ENCODE data around the gene FAM50B.

- TF ChIP-seq ELF4 (IDR thresholded peaks at IDR 0.05) (no peak), FOXA1 (IDR thresholded peaks at IDR 0.05) (no peak), FOXM1 (IDR thresholded peaks at IDR 0.05; ENCODE audit: borderline replicate concordance) (no peak), SUZ12 (IDR thresholded peaks at IDR 0.05) (no peak), FOXK2 (IDR thresholded peaks at IDR 0.05) (no peak), BHLHE40 (IDR thresholded peaks at IDR 0.05; ENCODE audit: borderline replicate concordance) (no peak), ZNF384 (IDR thresholded peaks at IDR 0.05) (no peak), ARNT (IDR thresholded peaks at IDR 0.05) (no peak), TARDBP (IDR thresholded peaks at IDR 0.05) (no peak), NFRKB (IDR thresholded peaks at IDR 0.05) (no peak), SP1 (IDR thresholded peaks at IDR 0.05) (no peak)
- TF ChIP-seq, protein P1, sequence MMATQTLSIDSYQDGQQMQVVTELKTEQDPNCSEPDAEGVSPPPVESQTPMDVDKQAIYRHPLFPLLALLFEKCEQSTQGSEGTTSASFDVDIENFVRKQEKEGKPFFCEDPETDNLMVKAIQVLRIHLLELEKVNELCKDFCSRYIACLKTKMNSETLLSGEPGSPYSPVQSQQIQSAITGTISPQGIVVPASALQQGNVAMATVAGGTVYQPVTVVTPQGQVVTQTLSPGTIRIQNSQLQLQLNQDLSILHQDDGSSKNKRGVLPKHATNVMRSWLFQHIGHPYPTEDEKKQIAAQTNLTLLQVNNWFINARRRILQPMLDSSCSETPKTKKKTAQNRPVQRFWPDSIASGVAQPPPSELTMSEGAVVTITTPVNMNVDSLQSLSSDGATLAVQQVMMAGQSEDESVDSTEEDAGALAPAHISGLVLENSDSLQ (IDR thresholded peaks at IDR 0.05), result no peak
Observed at GRCh38 chr6:3895312-3895653, 46.1 kb downstream of the FAM50B start.
